Suprapubic skin (tissue), 4 donors: ENCODE results near the gene TEKTIP1. TPM values are rescaled to one million over a fixed set of nuclear protein-coding genes. Genes with fewer than 3 reads are reported as not detected.

ENCODE experiments used
- DNase-seq, 2 donors: peaks; one replicate each; pipeline ENCODE4 v3.0.0-alpha.2; 2019; ENCODE audit warnings: low spot score in 2 of 2
- H3K27ac ChIP-seq: fragments of 200-600 bp; sonication (generic); one replicate; pipeline ENCODE4 v1.5.1; 2019
- H3K27me3 ChIP-seq: fragments of 200-600 bp; sonication (generic); one replicate; pipeline ENCODE4 v1.5.1; 2019
- H3K36me3 ChIP-seq: fragments of 200-600 bp; sonication (generic); one replicate; pipeline ENCODE4 v1.5.1; 2019
- H3K4me1 ChIP-seq: fragments of 200-600 bp; sonication (generic); one replicate; pipeline ENCODE4 v1.5.1; 2019
- H3K4me3 ChIP-seq: fragments of 200-600 bp; sonication (generic); one replicate; pipeline ENCODE4 v1.5.1; 2019; ENCODE audit warnings: mild to moderate bottlenecking
- H3K9me3 ChIP-seq: fragments of 200-600 bp; sonication (generic); one replicate; pipeline ENCODE4 v1.5.1; 2019
- CTCF ChIP-seq, 2 donors: fragments of 200-600 bp in 1 of 2; fragments of 450-650 bp in 1 of 2; sonication (generic) in 1 of 2; IDR thresholded peaks; one replicate each; pipeline ENCODE4 v1.5.1; 2016 to 2019; ENCODE audit warnings: antibody characterized with exemption in 2 of 2, mild to moderate bottlenecking in 1 of 2, moderate library complexity in 1 of 2
- EP300 ChIP-seq: sonication (generic); formaldehyde crosslinking; IDR thresholded peaks from one replicate; pipeline ENCODE4 v1.6.1; 2017; ENCODE audit warnings: antibody characterized with exemption
- POLR2A ChIP-seq, 2 donors: fragments of 450-650 bp; IDR thresholded peaks; one replicate each; pipeline ENCODE4 v1.6.1; 2017; ENCODE audit warnings: antibody characterized with exemption in 2 of 2, mild to moderate bottlenecking in 2 of 2, moderate library complexity in 2 of 2
- POLR2AphosphoS5 ChIP-seq, 3 donors: sonication (generic); formaldehyde crosslinking; IDR thresholded peaks; one replicate each; pipeline ENCODE4 v1.6.1; 2017; ENCODE audit warnings: antibody characterized with exemption in 3 of 3
- WGBS: methylation state at CpG from one replicate; pipeline ENCODE4 v1.1.5; 2018; 5-methylcytosine and 5-hydroxymethylcytosine counted together
- total RNA-seq, 4 donors: library from RNA; depleted of rRNA; stranded (reverse); fragments of >200 nt; gene quantifications; one replicate each; pipeline ENCODE4 v1.1.0, GENCODE V29; 2016

The TEKTIP1 gene
- total RNA-seq, 4 donors from 2014 or later: 2.4 to 5.2 TPM; not detected in 2

GRCh38 chr19:3543150-3544057 is 4.4 kb downstream of the TEKTIP1 start:
- no peak overlapping the region for H3K4me3 ChIP-seq
- peaks cover 19% of the 10 kb centered on the region for H3K36me3 ChIP-seq
- peaks cover 18% of the 10 kb centered on the region for H3K4me1 ChIP-seq

GRCh38 chr19:3544058-3544376 is 5.0 kb downstream of the TEKTIP1 start:
- Histone ChIP-seq H3K27ac (no peak overlapping the region), H3K9me3 (no peaks in the 10 kb centered on the region), H3K27me3 (no peaks in the 10 kb centered on the region), H3K4me3 (no peak overlapping the region), H3K4me1 (peaks cover 13% of the 10 kb centered on the region), H3K36me3 (peaks cover 16% of the 10 kb centered on the region)
- WGBS: 100% methylated on average over 1 of the region's 9 CpGs
- no peak for DNase-seq
- no peak for TF ChIP-seq EP300
- TF ChIP-seq CTCF (IDR thresholded peaks at IDR 0.05): no peak
- no peak for TF ChIP-seq POLR2AphosphoS5 (IDR thresholded peaks at IDR 0.05)
- TF ChIP-seq POLR2A (IDR thresholded peaks at IDR 0.05): no peak

More at GRCh38 chr19:3543150-3544057, 4.4 kb downstream of the TEKTIP1 start:
- no peaks in the 10 kb centered on the region for H3K9me3 ChIP-seq
- H3K27ac ChIP-seq: no peak overlapping the region
- WGBS: 69% methylated on average over 13 of the region's 47 CpGs
- H3K27me3 ChIP-seq: no peaks in the 10 kb centered on the region
- TF ChIP-seq POLR2A (IDR thresholded peaks at IDR 0.05) (no peak), EP300 (no peak), CTCF (IDR thresholded peaks at IDR 0.05) (no peak), POLR2AphosphoS5 (IDR thresholded peaks at IDR 0.05) (no peak)
- DNase-seq: peak in 1 of 2 donors; percentile 78

- WGBS: 52% methylated on average over 19 of the region's 30 CpGs
- peaks cover 12% of the 10 kb centered on the region for H3K4me1 ChIP-seq
- no peak overlapping the region for H3K27ac ChIP-seq
- H3K4me3 ChIP-seq: no peak overlapping the region
- DNase-seq: no peak
- peak; percentile 63 to 95 for TF ChIP-seq CTCF (IDR thresholded peaks at IDR 0.05)
- no peak for TF ChIP-seq EP300
- H3K36me3 ChIP-seq: peaks cover 16% of the 10 kb centered on the region
- H3K27me3 ChIP-seq: no peaks in the 10 kb centered on the region
- H3K9me3 ChIP-seq: no peaks in the 10 kb centered on the region
Measured at GRCh38 chr19:3544742-3545668, 6.0 kb downstream of the TEKTIP1 start.

- H3K9me3 ChIP-seq: no peaks in the 10 kb centered on the region
- DNase-seq: no peak
- H3K27me3 ChIP-seq: no peaks in the 10 kb centered on the region
- peaks cover 16% of the 10 kb centered on the region for H3K36me3 ChIP-seq
- 78% methylated on average over 9 of the region's 10 CpGs for WGBS
- H3K4me1 ChIP-seq: peaks cover 12% of the 10 kb centered on the region
- TF ChIP-seq POLR2AphosphoS5 (IDR thresholded peaks at IDR 0.05) (no peak), CTCF (IDR thresholded peaks at IDR 0.05) (no peak), EP300 (no peak), POLR2A (IDR thresholded peaks at IDR 0.05) (no peak)
- no peak overlapping the region for H3K27ac ChIP-seq
- no peak overlapping the region for H3K4me3 ChIP-seq
Measured at GRCh38 chr19:3545669-3546034, 6.7 kb downstream of the TEKTIP1 start.

- Histone ChIP-seq H3K9me3 (no peaks in the 10 kb centered on the region), H3K36me3 (peaks cover 16% of the 10 kb centered on the region), H3K27me3 (no peaks in the 10 kb centered on the region), H3K4me1 (peaks cover 12% of the 10 kb centered on the region), H3K4me3 (no peak overlapping the region), H3K27ac (no peak overlapping the region)
- TF ChIP-seq EP300 (no peak), CTCF (IDR thresholded peaks at IDR 0.05) (no peak), POLR2AphosphoS5 (IDR thresholded peaks at IDR 0.05) (no peak), POLR2A (IDR thresholded peaks at IDR 0.05) (no peak)
- no peak for DNase-seq
- 72% methylated on average over 14 of the region's 23 CpGs for WGBS
Measured at GRCh38 chr19:3546119-3546518, 7.1 kb downstream of the TEKTIP1 start.
